Activated B cell treated with CpG ODN at 0.5 μM for 24 hours (primary cell): ENCODE data around the gene FHAD1. TPM values are rescaled to one million over a fixed set of nuclear protein-coding genes. Genes with fewer than 3 reads are reported as not detected.
"Not testable (repeated sequence)": the region's sequence is repeated elsewhere in the genome, so short reads cannot be mapped to it uniquely, and the experiment has no call there.

Experiments
- ATAC-seq: fragments of 200-7000 bp; cut with Tn5 transposase; one replicate; pipeline ENCODE4 v1.10.0; 2021; ENCODE audit warnings: low read depth, mild to moderate bottlenecking, moderate library complexity
- CTCF ChIA-PET: fragments of 350-600 bp; sonication (Branson Sonifier 250); formaldehyde crosslinking; loops from one replicate; lab custom pipeline; 2021; ENCODE audit warnings: antibody characterized with exemption; lab: Charles Lee
- POLR2A ChIA-PET: fragments of 350-600 bp; sonication (Branson Sonifier 250); formaldehyde crosslinking; loops from one replicate; lab custom pipeline; 2021; ENCODE audit warnings: antibody characterized with exemption; lab: Charles Lee
- DNase-seq: peaks from one replicate; pipeline ENCODE4 v3.0.0; 2022
- H3K27ac Mint-ChIP-seq: one replicate; pipeline ENCODE4 v1.8.0; 2020; ENCODE audit warnings: mixed read lengths
- H3K27me3 Mint-ChIP-seq: one replicate; pipeline ENCODE4 v1.8.0; 2021; ENCODE audit warnings: mixed read lengths
- H3K36me3 Mint-ChIP-seq: one replicate; pipeline ENCODE4 v1.8.0; 2021; ENCODE audit warnings: low read depth, mixed read lengths
- H3K4me1 Mint-ChIP-seq: one replicate; pipeline ENCODE4 v1.8.0; 2021; ENCODE audit warnings: mixed read lengths
- H3K4me3 Mint-ChIP-seq: one replicate; pipeline ENCODE4 v1.8.0; 2020; ENCODE audit warnings: mild to moderate bottlenecking, mixed read lengths
- H3K9me3 Mint-ChIP-seq: one replicate; pipeline ENCODE4 v1.8.0; 2020; ENCODE audit warnings: mixed read lengths
- CTCF ChIP-seq: fragments of 200-600 bp; IDR thresholded peaks from one replicate; pipeline ENCODE4 v1.8.0; 2022; ENCODE audit warnings: antibody characterized with exemption, mild to moderate bottlenecking
- intact Hi-C: fragments of 100-400 bp; cut with micrococcal nuclease; formaldehyde crosslinking; loops from one replicate; pipeline ENCODE4 v1.15.1; 2024
- total RNA-seq: library from RNA; stranded (reverse); gene quantifications from 2 replicates; pipeline ENCODE4 v1.2.3, GENCODE V29; 2022

The FHAD1 gene
- total RNA-seq, 1 donor from 2014 or later, result not detected

GRCh38 chr1:15431571-15431948, 184.5 kb downstream of the FHAD1 start:
- Mint-ChIP-seq H3K4me3 (no peak overlapping the region), H3K27ac (no peak overlapping the region), H3K36me3 (peaks cover 29% of the 10 kb centered on the region), H3K4me1 (no peaks in the 10 kb centered on the region), H3K27me3 (no peaks in the 10 kb centered on the region), H3K9me3 (no peaks in the 10 kb centered on the region)
- intact Hi-C loops, result loop anchor here (1.0 to 2.0 kb wide), 4 partner anchors 15 to 303 kb away; no protein-coding TSS in a partner anchor
- no peak for TF ChIP-seq CTCF
- POLR2A ChIA-PET, result interaction anchor here (1.0 to 1.8 kb wide), 3 partner anchors 15 to 108 kb away, joined by 3 to 7 read pairs (median 3); no protein-coding TSS in a partner anchor
- ATAC-seq, result no peak
- DNase-seq, result no peak
- CTCF ChIA-PET, result interaction anchor here (0.6 to 6.8 kb wide), 10 partner anchors 11 to 303 kb away, joined by 3 to 189 read pairs (median 4); no protein-coding TSS in a partner anchor

GRCh38 chr1:15432324-15432723, 185.3 kb downstream of the FHAD1 start:
- Mint-ChIP-seq H3K9me3 (no peaks in the 10 kb centered on the region), H3K27ac (no peak overlapping the region), H3K36me3 (peaks cover 22% of the 10 kb centered on the region), H3K4me3 (no peak overlapping the region), H3K4me1 (no peaks in the 10 kb centered on the region), H3K27me3 (no peaks in the 10 kb centered on the region)
- ATAC-seq (no peak), DNase-seq (no peak)
- no peak for TF ChIP-seq CTCF
- intact Hi-C loops, result no loop called here
- CTCF ChIA-PET, result interaction anchor here (0.6 to 6.8 kb wide), 6 partner anchors 20 to 304 kb away, joined by 3 to 189 read pairs (median 4); no protein-coding TSS in a partner anchor
- POLR2A ChIA-PET, result interaction anchor here (1.1 to 1.8 kb wide), 2 partner anchors 16 to 109 kb away, joined by 3 to 7 read pairs; no protein-coding TSS in a partner anchor

GRCh38 chr1:15433471-15433870, 186.4 kb downstream of the FHAD1 start:
- no peak for DNase-seq
- ChIA-PET POLR2A (no interaction called here), CTCF (interaction anchor here (3.1 to 6.8 kb wide), 2 partner anchors 110 to 111 kb away, joined by 12 to 189 read pairs; no protein-coding TSS in a partner anchor)
- TF ChIP-seq CTCF, result no peak
- intact Hi-C loops, result no loop called here
- Mint-ChIP-seq H3K9me3 (no peaks in the 10 kb centered on the region), H3K27me3 (no peaks in the 10 kb centered on the region), H3K4me3 (no peak overlapping the region), H3K36me3 (peaks cover 12% of the 10 kb centered on the region), H3K4me1 (no peaks in the 10 kb centered on the region), H3K27ac (no peak overlapping the region)
- no peak for ATAC-seq

GRCh38 chr1:15434739-15435138, 187.7 kb downstream of the FHAD1 start:
- H3K36me3 Mint-ChIP-seq, POLR2A ChIA-PET, intact Hi-C loops, H3K27ac Mint-ChIP-seq, H3K27me3 Mint-ChIP-seq, H3K9me3 Mint-ChIP-seq, ATAC-seq, H3K4me1 Mint-ChIP-seq, DNase-seq, H3K4me3 Mint-ChIP-seq: not testable (repeated sequence)
- CTCF ChIA-PET, result interaction anchor here (3.1 kb wide), 1 partner anchor 111 kb away, joined by 12 read pairs; no protein-coding TSS in a partner anchor

GRCh38 chr1:15435239-15436077, 188.4 kb downstream of the FHAD1 start:
- DNase-seq (no peak), ATAC-seq (no peak)
- Mint-ChIP-seq H3K27ac (no peak overlapping the region), H3K4me3 (no peak overlapping the region), H3K9me3 (no peaks in the 10 kb centered on the region), H3K36me3 (peaks cover under 1% of the 10 kb centered on the region), H3K4me1 (no peaks in the 10 kb centered on the region), H3K27me3 (no peaks in the 10 kb centered on the region)
- no peak for TF ChIP-seq CTCF
- ChIA-PET CTCF (interaction anchor here (0.6 to 3.1 kb wide), 2 partner anchors 19 to 112 kb away, joined by 4 to 12 read pairs; no protein-coding TSS in a partner anchor), POLR2A (no interaction called here)
- intact Hi-C loops, result no loop called here
